GM18498 (cell line): ENCODE results near the gene AP1B1.

ENCODE experiments used
- ATAC-seq: cut with Tn5 transposase; IDR thresholded peaks from one replicate; pipeline ENCODE4 v1.9.1; 2021; ENCODE audit warnings: mild to moderate bottlenecking, moderate library complexity; ENCODE audit not compliant: unreplicated experiment

AP1B1 gene

DNA sequence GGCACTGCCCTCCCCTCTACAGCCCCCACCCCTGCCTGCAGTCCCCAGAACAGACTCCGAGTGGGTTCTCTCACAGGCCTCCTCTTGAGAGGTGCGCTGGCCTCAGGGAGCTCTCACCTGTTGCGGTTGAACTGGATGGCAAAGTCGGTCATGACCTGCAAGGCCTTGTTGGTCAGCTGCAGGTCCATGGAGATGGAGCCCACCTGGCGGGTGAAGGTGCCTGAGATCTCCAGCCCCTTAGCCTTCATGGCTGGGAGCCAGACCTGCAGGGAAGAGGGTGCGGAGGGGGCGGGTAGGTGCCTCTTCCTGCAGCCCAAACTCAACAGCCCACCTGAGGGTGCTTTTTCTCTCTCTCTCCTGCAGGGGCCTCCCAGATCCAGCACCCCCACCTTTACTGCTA, 54.2 kb downstream of the AP1B1 start:
- ATAC-seq: no peak

DNA sequence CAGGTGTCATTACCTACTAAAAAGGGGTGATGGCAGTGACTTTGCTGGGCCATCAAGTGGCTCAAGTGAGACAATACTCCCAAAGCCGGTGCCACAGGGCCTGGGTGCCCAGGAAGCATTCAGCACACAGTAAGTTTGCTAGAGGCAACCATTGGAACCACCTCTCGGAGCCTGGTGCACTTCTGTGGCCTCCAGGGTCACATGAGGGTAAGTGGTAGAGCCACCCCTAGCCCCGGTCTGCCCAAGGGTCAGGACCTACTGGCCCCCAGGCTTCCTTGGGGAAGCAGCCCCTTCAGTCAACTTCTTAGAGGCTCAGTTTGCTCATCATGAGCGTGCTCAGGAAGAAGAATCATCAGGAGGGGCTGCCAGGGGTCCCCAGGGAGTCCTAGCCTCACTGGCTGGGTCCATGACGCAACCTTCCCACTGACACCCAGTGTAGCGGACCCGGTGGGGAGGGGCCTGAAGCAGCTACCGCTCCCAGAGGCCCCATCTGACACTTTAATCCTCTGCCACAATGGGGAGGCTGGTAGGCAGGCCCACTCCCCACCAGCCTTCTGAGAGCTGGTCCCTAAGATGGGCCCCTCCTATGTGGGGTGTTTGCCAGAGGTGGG, 55.4 kb downstream of the AP1B1 start:
- ATAC-seq: no peak

DNA sequence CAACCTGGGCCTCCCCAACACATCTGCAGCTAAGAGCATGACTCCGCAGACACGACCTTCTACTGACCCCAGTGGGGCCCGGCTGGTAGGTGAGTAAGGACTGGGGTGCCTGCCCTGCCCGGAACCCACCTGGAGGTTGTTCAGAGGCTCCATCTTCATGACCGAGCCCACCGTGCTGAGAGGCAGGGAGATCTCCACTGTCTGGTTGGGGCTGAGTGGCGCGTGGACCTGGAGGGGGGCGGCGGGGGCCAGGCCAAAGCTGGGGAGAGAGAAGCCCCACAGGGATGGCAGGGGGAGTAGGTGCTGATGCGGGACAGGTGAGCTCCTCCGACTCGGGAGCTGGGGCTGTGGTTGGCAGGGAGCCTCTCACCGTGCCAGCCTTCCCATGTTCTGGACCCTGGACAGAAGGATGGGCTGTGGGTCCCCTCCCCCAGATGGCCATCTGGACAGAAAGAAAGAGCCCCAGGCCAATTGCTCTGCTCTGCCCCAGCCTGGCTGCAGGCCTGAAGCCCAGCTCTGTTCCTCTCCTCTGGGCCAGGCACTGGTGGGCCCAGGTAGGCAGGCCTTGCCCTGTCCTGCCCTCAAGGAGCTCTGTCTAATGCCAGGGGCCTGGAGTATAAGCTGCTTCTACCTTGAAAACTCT, 56.6 kb downstream of the AP1B1 start:
- ATAC-seq: no peak

DNA sequence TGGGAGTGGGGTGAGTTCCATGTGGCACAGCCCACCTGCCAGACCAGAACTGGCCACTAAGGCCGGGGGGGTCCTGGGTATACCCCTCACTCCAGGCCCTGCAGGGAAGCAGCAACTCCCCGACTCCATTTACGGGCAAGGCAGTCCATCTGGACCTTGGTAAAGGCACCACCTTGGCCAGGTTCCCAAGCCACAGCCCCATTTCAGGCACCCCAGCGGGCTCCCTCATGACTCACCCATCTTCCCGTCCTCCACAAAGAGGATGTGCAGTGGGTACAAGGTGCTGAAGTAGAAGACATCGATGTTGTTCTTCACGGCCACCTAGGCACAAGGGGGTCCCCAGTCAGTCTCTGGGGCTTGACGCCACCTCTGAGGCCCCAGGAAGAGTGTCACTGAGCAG, 57.2 kb downstream of the AP1B1 start:
- ATAC-seq: no peak

DNA sequence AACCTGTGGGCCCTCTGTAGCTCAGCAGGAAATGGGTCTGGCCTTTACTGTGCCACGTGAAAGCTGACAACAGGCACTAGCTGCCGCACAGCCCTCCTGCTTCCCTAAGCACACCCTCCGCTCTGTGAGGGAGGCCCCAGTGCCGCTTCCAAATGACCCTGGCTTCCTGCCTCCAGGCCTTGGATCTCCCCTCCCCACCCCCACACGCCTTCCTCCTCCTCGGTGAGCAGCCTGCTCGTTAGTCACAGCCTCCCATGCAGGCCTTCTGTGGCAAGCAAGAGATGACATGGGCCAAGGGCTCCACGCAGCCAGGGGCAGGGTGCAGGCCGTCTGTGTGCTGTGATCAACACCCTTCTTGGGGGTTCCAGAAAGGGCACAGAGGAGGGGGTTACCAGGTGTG, 57.6 kb downstream of the AP1B1 start:
- no peak for ATAC-seq

DNA sequence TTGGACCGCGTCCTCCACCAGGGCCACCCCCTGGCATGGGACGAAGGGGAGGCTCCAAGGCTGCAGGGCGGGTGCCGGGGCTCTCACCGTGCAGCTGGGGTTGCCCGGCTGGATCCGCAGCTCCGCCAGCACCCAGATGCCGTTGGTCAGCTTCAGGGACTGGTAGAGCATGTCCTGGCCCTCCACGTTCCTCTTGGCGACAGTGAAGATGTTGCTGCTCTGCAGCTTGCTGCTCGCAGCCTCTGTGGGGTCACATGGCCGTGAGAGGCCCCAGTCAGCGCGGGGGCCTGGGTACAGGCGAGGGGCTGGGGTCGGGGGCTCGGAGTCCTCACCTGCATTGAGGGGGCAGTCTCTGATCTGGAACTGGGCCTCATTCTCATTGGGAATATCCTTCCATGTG, 58.1 kb downstream of the AP1B1 start:
- ATAC-seq: no peak

DNA sequence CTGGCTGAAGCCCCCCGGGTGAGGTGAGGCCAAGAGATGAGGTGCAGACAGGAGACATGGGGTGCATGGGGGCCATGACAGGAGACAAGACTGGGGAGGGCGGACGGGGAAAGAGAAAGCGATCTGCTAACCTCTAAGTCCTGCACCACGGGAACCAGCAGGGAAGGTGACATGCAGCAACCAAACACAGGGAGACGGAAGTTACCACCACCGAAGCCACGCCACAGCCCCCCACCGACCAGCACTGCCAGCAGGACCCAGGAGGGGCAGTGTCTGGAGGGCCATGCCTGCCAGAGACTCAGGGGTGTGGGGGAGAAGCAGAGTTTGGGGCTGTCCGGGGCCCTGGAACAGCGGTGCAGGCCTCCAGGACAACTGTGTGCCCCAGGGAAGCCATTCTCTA, 58.8 kb downstream of the AP1B1 start:
- ATAC-seq: no peak

DNA sequence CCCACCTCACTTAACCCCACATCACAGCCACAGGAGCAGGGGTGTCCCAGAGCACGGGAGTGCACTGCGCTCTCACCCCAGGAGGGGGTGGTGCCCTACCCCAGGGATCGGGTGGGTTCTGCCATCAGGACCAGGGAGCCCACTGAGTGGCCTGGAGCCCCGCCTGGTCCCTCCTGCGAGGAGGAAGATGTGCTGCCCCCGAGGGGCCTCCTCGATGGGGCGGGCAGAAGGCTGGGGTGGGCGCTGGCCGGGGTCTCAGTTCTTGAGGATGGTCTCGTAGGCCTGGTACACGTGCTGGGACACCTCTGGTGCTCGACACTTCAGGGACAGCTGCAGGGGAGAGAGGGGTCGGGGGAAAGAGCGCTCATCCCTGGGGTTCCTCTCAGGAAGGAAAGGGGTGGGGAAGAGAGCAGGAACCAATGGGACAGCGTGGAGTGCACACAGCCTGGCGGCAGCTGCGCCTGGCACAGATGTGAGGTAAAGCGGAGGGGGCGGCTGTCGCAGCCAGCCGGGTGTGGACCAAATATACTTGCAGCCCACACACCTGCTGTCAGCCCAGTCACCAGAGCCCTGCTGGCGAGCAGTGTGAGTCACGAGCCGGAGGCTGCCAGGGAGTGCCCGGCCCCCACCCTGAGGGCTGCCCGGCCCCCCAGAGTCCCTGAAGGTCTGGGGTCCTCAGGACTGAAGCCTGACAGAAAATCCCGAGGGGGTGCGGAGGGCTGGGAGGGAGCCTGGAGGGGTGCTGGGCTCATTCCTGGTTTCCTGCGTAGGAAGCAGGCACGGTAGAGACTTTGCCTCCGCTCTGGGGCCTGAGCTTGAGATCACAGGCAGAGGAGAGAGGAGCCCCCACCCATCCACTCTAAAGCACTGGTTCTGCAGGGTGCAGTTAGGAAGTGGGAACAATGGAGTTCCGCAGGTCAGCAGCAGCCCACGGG, 59.5 kb downstream of the AP1B1 start:
- ATAC-seq: no peak

DNA sequence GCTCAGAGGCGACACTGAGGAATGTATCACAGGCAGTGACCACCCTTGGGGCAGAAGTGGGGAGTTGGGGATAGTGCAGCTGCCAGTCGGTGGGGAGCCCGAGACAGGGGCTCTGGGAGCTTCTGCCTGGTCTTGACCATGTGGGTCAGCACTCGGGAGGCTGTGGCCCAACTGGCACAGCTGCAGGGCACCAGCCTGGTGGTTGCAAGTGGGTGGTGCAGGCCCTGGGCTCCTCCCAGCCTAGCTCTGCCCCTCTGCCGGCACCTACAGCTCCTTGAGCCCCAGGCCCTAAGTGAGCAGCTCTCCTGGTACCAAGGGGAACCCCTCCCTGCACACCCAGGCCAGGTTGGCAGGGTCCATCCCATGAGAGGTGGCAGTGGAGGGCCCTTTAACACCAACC, 60.3 kb downstream of the AP1B1 start:
- ATAC-seq: no peak

DNA sequence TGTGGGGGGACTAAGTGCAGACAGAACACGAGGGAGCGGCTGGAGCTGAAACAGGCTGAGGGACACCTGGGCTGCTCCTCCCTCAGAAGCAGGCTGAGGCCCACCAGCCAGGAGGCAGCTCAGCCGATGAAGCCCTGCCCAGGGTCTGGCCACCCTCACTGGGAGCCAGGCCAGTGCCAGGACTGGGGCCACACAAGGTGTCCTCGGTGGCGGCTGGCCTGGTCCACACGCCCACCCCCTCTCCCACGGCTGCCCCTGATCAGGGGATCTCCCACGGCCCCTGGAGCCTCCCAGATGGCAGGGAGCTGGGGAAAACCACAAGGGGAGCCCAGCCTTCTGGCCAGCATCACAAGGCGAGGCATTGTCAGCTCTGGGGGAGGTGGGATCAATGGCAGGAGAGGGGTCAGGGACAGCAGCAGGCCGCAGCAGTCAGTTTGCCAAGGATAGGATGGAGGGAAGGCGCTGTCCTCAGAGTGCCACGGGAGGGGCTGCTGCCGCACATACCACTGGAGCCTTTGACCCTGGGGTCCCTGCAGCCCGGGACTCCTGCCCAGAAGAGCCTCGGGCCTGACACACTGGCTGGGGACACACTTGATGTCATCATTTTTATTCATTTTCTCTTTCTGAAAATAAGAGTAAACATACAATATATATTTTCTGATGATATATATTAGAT, 61.1 kb downstream of the AP1B1 start:
- ATAC-seq: no peak

DNA sequence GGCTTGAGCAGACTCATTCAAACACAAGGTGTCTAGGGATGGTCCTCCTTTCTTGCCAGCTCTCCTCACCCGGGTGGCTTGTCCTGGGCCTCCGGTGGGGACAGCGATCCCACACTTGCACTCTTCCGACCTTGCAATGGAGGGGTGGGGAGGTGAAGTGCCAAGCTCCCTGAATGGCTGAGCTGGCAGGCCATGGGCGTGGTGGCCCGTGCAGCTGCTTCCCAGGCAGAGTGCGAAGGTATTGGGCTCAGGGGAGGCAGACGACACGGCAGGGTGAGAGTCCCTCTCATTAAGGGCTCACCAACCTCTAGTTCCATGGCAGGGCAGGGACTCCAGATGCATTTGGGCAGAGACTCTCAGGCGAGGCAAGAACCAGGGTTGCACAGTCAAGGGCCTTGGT, 61.9 kb downstream of the AP1B1 start:
- ATAC-seq: no peak

DNA sequence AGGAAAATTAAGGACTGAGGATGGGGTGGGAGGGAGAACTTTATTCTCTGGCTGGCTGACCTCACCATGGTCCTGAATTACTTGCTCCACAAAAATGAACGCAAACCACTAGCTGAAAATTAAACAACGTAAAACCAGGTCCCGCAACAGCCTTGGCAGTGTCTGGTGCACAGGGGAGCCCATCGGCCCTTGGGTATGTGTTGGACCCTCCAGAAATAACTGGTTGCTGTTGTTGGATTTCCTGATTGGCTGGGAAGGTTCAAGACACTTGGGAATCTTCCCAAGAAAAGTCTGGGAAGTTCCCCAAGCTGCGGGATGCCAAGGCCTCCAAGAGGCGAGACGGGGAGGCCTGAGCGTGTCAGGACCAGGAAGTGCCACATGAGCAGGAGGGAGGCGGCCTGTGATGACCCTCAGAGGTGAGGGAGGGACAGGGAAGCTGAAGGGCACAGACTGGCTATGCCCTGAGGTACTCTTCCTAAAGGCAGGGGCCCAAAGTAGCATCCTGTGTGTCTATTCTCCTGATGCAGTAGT, 62.5 kb downstream of the AP1B1 start:
- no peak for ATAC-seq

DNA sequence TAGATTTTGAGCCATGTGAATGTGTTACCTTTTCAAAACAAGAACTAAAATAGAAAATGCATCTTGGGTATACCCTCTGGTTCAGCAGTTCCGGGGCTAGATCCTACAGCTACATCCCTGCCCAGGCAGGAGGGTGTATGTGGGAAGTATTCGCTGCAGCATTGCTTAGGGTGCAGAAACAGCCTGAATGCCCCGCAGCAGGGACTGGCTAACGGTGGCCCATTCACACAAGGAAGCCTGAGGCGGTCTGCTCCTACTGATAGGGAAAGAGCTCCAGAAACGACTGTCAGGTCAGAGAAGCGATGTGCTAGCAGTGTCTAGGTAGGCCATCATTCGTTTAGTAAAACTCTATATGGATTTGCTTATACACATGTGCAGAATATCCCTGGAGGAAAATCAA, 63.0 kb downstream of the AP1B1 start:
- ATAC-seq: no peak

DNA sequence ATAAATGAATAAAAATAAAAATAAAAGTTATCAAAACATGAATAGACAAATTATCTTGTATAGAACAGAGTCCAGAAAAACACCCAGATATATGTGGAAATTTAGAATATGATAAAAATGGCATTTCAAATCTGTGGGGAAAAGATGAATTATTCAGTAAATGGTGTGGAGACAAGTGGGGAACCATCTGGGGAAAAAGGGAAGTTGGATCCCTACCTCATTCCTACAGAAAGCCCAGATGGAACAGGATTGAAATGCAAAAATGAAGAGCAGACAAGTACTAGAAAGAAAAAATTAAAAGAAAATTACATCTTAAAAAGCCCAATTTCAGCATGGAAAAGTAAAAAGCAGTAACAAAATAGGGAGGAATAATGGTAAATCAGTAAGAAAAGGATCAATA, 64.7 kb downstream of the AP1B1 start:
- ATAC-seq: no peak

DNA sequence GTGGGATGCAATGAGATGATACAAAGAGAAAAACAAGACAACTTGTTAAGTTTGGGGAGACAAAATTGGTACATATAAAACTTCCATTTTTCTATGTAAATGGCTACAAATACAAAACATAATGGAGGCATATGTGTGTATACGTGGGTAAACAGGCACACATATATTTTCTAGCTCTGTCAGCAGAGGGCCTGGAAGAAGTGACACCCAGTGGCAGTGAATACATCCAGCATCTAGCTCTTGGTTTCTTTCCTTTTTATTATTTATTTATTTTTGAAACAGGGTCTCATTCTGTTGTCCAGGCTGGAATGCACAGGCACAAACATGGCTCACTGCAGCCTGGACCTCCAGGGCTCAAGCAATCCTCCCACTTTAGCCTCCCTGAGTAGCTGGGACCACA, 67.8 kb downstream of the AP1B1 start:
- ATAC-seq: no peak

DNA sequence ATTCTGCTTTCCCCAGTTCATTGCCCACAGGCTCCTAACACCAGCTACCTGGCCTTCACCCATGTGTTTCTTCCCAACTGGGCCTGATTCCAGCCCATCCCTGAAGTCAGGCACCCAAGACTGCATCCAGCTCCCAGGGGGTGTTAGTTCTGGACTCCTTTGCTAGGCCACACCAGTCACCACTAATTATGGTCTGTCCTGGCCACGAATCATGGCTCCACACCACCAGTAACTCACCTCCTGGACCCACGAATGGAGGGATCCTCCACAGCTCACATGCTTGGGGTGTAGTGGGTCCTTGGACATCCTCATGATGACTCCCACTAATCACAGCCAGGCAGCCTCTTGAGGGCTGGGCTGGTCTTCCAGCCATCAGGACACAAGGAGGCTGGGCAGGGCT, 69.3 kb downstream of the AP1B1 start:
- ATAC-seq: no peak

DNA sequence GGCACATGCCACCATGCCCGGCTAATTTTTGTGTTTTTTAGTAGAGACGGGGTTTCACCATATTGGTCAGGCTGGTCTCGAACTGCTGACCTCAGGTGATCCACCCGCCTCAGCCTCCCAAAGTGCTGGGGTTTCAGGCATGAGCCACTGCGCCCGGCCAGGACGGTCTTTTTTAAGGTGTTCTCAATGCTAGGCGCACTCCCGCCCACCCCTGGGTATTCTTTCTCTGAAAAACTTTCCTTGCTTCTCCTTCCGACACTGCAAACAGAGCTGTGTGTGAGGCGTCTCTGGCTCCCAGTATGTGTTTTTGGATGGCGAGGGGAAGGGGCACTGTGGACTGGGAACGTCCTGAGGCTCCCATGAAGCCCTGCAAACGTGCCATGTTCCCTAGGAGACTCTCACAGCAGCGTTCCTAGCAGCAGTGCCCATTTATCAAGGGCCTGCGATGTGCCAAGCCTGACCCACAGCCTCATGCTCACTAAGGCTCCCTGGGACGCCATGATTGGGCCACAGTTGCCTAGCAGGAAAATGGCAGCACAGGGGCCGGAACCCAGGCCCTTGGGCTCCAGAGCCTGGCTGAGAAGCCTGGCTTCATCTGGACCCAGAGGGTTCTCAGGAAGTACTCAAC, 70.4 kb downstream of the AP1B1 start:
- no peak for ATAC-seq

DNA sequence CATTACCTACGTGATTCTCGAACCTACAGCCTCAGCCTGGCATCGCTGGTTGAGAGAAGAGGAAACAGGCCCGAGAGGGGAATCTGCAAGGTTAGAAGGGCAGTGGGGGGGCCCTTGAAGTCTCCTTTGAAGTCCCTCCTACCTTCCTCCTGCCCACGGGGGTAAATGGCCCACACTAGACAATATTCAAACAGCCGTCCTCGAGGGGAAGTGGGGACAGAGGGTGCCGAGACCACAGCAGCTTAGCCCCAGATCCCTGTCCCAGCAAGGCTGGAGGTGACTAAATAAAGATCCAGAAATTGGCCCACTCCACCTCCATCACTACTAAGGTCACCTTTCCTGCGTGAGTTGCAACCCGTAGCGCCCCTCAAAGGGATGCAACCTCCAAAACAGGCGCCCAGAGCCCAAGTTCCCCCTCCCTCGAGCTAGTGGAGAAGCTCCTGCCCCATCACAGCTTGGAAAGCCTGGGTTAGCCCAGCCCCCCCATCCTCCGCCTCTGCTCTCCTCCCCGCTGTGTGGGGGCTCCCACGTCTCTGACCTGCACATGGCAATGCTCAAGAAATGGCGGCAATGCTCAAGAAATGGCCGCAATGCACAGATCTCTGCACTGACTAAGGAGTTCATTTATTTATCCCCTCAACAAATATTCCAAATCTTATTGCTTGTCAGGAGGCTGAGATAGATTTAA, 72.1 kb downstream of the AP1B1 start:
- ATAC-seq: no peak

DNA sequence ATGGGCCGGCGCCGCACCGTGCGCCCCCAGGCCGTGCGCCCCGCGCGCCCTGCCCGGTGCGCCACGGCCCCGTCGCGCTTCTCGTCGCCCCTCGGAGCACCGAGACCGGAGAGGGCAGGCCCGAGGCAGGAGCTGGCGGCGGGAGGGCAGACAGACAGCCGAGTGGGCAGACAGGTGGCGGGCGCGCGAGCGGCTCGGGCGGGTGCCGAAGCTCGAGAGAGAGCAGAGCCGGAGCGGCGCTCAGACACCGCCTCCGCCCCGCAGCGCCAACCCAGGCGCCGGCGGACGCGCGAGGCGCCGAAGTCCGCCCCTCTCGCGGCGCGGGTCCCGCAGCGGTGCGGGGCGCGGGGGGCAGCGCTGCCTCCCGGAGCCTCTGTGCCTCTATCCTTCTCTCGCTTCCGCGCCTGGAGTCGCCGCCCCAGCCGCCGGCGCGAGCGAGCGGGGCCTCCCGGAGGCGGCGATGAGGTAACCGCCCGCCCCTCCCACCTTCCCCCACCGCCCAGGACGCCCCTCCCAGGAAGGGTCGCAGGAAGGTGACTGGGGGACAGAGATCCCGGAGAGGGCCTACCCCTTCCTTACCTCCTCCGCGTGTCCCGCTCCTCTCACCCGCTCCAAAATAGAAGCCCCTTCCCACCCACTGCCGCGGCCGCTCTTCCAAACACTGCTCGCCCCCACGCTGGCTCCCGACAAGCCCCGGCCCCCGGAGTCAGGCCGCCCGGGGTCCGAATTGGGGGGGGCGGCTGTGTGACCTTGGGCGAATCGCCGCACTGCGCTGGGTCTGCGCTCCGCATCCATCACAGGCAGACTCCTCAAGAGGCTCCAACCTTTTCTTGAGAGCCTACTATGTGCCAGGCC, 72.9 kb downstream of the AP1B1 start, which contains the start of gene RASL10A:
RASL10A (minus strand) TSS at position 412 of the 855 bp plus-strand sequence. CDS start 451 bp downstream, outside the sequence.
- ATAC-seq: no peak
